GM12878 (cell line): Measurements from ENCODE around the gene RAB32. TPM values are rescaled to one million over a fixed set of nuclear protein-coding genes. Genes with fewer than 3 reads are reported as not detected.

Source experiments
- BMI1 ChIP-seq: fragments of 450-650 bp; IDR thresholded peaks from 2 replicates; pipeline ENCODE4 v1.6.1; 2016; ENCODE audit warnings: mild to moderate bottlenecking, moderate library complexity, borderline replicate concordance
- CBX5 ChIP-seq: sonication (generic); IDR thresholded peaks from 2 replicates; pipeline ENCODE4 v1.6.1; 2016; ENCODE audit warnings: low read depth, moderate library complexity, mild to moderate bottlenecking, inconsistent platforms
- CHD2 ChIP-seq: IDR thresholded peaks from 2 replicates; pipeline ENCODE4 v1.6.1; 2011; ENCODE audit warnings: low read depth, low read length, improper control_type of control experiment, borderline replicate concordance
- RAD21 ChIP-seq: IDR thresholded peaks from 2 replicates; pipeline ENCODE4 v1.6.1; 2011; ENCODE audit warnings: mild to moderate bottlenecking, low read depth, low read length, moderate library complexity; ENCODE audit not compliant: insufficient read depth
- RELA ChIP-seq: fragments of 450-650 bp; IDR thresholded peaks from 2 replicates; pipeline ENCODE4 v1.8.0; 2014; ENCODE audit warnings: borderline replicate concordance; ENCODE audit not compliant: partially characterized antibody
- SPI1 ChIP-seq: IDR thresholded peaks from 2 replicates; pipeline ENCODE4 v1.6.1; 2011; ENCODE audit warnings: low read depth, mild to moderate bottlenecking, low read length, moderate library complexity, borderline replicate concordance; ENCODE audit not compliant: insufficient read depth
- TCF7 ChIP-seq: IDR thresholded peaks from 2 replicates; pipeline ENCODE4 v1.6.1; 2014; ENCODE audit warnings: antibody characterized with exemption, borderline replicate concordance
- YBX1 ChIP-seq: fragments of 450-650 bp; IDR thresholded peaks from 2 replicates; pipeline ENCODE4 v1.6.1; 2016; ENCODE audit warnings: antibody characterized with exemption
- polyA plus RNA-seq, 11 experiments: library from polyadenylated mRNA; depleted of rRNA in 4 of 11; unstranded in 6 of 11; stranded (reverse) in 5 of 11; fragments of >200 nt; fragmentation: Nextera tagmentation in 4 of 11; fragmentation: Illumina TruSeq in 1 of 11; extraction: Ambion mirVana in 4 of 11; extraction: Trizol in 1 of 11; gene quantifications; 1 replicate in 1 of 11; 2 replicates in 10 of 11; pipeline versions ENCODE4 v1.2.1 to v1.2.3, GENCODE V29; 2011 to 2016; ENCODE audit warnings: inconsistent platforms in 2 of 11, missing spikeins in 2 of 11, low read depth in 1 of 11
- total RNA-seq, 4 experiments: library from RNA; depleted of rRNA in 3 of 4; stranded (reverse); fragments of >200 nt in 3 of 4; fragmentation: Illumina TruSeq in 1 of 4; extraction: Trizol in 1 of 4; gene quantifications; 2 replicates each; pipeline versions ENCODE4 v1.2.1 to v1.2.3, GENCODE V29; 2013 to 2021
- TF ChIP-seq, protein P1 (sequence below): fragments of 450-650 bp; IDR thresholded peaks from 2 replicates; pipeline ENCODE4 v1.6.1; 2017; ENCODE audit warnings: mild to moderate bottlenecking, moderate library complexity
- TF ChIP-seq, protein P2 (sequence below): IDR thresholded peaks from 2 replicates; pipeline ENCODE4 v1.6.1; 2012; ENCODE audit warnings: low read depth, low read length, improper control_type of control experiment

Gene RAB32
- total and polyA plus RNA-seq, 10 of the 15 experiments (the other 5 are each of a cell fraction or from before 2014, with no cell fraction given) = 0.50 TPM; not detected in 9

DNA sequence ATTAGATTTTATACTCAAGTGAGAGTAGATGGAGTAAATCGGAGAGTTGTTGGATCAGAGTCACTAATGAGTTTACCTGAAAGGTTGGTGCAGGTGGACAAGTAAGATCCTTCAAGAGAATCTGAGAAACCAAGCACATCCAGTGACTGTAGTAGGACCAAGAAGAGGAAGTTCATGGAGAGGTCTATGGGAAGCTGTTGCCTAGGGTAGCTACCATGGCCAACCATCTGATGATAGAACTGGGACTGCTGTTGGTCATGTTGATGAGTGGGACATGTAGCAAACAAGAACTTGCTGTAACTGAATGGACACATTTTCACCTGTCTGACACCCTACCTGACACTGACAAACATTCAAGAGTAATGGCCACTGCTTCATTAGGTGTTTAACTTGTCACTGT, 43.8 kb downstream of the RAB32 start (continued):
- TF ChIP-seq, protein P1, sequence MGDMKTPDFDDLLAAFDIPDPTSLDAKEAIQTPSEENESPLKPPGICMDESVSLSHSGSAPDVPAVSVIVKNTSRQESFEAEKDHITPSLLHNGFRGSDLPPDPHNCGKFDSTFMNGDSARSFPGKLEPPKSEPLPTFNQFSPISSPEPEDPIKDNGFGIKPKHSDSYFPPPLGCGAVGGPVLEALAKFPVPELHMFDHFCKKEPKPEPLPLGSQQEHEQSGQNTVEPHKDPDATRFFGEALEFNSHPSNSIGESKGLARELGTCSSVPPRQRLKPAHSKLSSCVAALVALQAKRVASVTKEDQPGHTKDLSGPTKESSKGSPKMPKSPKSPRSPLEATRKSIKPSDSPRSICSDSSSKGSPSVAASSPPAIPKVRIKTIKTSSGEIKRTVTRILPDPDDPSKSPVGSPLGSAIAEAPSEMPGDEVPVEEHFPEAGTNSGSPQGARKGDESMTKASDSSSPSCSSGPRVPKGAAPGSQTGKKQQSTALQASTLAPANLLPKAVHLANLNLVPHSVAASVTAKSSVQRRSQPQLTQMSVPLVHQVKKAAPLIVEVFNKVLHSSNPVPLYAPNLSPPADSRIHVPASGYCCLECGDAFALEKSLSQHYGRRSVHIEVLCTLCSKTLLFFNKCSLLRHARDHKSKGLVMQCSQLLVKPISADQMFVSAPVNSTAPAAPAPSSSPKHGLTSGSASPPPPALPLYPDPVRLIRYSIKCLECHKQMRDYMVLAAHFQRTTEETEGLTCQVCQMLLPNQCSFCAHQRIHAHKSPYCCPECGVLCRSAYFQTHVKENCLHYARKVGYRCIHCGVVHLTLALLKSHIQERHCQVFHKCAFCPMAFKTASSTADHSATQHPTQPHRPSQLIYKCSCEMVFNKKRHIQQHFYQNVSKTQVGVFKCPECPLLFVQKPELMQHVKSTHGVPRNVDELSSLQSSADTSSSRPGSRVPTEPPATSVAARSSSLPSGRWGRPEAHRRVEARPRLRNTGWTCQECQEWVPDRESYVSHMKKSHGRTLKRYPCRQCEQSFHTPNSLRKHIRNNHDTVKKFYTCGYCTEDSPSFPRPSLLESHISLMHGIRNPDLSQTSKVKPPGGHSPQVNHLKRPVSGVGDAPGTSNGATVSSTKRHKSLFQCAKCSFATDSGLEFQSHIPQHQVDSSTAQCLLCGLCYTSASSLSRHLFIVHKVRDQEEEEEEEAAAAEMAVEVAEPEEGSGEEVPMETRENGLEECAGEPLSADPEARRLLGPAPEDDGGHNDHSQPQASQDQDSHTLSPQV = no peak
- TF ChIP-seq CHD2 (no peak), SPI1 (no peak), RAD21 (no peak), CBX5 (no peak), BMI1 (no peak), TCF7 (no peak), YBX1 (no peak), RELA (no peak)
- TF ChIP-seq, protein P2, sequence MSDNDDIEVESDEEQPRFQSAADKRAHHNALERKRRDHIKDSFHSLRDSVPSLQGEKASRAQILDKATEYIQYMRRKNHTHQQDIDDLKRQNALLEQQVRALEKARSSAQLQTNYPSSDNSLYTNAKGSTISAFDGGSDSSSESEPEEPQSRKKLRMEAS = no peak
